HG02678 (cell line): ENCODE data around the gene SIL1.
"Not testable (repeated sequence)": the region's sequence is repeated elsewhere in the genome, so short reads cannot be mapped to it uniquely, and the experiment has no call there.

Source experiments
- ATAC-seq: cut with Tn5 transposase; IDR thresholded peaks from one replicate; pipeline ENCODE4 v1.9.1; 2021; ENCODE audit warnings: mild to moderate bottlenecking, moderate library complexity; ENCODE audit not compliant: unreplicated experiment

SIL1 gene

GRCh38 chr5:139038613-139039305 lies 159.4 kb downstream of the SIL1 start:
- ATAC-seq = no peak

- ATAC-seq = no peak
Measured at GRCh38 chr5:139037732-139038131, 160.4 kb downstream of the SIL1 start.

GRCh38 chr5:139036332-139036731 lies 161.8 kb downstream of the SIL1 start:
- ATAC-seq = not testable (repeated sequence)

- no peak for ATAC-seq
Measured at GRCh38 chr5:139027150-139027549, 171.0 kb downstream of the SIL1 start.

- no peak for ATAC-seq
Measured at GRCh38 chr5:139025651-139026050, 172.5 kb downstream of the SIL1 start.

DNA sequence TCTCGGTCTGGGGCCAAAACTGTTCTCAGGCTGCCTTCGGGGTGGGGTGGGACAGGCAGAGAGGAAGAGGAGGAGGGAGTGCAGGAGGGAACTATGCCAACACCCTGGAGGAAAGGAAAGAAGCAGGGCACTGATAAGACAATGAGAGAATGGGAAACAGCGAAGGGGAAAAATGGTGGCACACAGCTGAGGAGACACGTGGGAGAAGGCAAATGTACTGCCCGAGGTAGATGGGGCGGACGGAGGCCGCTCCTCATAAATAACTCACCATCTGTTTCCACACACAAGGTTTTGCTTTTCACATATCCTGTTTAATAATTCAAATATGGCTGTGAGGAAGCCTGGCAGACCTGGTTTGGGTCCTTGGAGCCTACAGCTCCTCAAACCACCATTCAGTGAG lies 174.9 kb downstream of the SIL1 start:
- no peak for ATAC-seq

DNA sequence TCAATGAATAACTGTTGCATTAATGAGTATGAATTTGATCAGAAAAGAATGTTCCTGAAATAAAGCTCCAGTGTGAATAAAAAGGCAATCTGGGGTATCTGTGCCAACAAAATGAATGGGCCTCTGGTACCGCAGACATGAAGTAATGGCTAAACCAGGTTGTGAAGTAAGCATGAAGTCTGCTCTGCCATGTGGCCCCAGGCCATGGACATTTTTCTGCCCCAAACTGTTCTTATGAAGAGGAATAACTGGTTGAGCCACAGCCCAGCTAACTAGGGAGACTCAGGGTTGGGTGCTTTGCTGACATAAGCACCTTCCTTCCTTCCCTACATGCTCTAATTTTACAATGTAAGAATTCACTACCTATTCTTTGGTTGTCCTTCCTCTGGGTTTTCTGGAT lies 175.6 kb downstream of the SIL1 start:
- no peak for ATAC-seq

- ATAC-seq = no peak
Measured at GRCh38 chr5:139021346-139021745, 176.8 kb downstream of the SIL1 start.

DNA sequence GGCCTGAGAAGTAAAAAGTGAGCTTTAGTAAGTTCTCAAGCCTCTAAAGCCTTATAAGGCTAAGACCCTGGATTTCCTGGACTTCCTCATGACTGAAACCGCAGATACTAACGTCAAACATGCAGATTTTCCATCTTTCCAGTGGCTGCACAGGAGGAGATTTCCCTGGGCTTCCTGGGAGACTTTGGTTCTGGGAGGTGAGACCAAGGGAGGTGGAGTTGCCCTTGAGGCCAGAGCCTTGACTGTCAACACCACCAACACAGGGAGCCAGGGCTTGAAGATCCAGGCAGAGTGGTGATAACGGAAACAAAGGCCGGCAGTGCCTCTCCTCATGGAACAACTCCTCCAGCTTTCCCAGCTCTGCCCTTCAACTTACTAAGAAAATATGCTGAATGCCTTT lies 178.3 kb downstream of the SIL1 start:
- ATAC-seq = no peak

- no peak for ATAC-seq
Measured at GRCh38 chr5:139019211-139019610, 179.0 kb downstream of the SIL1 start.

DNA sequence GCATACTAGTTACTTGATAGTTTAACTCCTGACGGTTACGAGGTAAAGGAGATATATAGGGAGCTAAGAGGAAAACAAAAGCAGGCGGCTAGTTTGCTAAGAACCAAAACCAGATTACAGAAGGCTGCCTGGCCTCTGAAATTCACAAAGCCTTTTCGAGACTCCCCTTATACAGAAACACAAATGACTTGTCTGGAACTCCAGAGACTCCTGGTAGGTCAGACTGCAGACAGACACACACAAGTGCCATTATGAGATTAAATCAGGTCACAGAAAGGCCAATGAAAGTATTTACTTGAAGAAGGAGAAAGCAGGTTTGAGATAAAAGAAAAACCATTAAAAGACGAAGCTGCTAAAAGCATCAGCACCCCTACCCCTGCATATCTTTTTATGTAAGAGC lies 180.5 kb downstream of the SIL1 start:
- ATAC-seq = no peak

GRCh38 chr5:139016186-139016585 lies 182.0 kb downstream of the SIL1 start:
- ATAC-seq = no peak

- no peak for ATAC-seq
Measured at GRCh38 chr5:139014726-139015125, 183.4 kb downstream of the SIL1 start.

GRCh38 chr5:139012176-139012575 lies 186.0 kb downstream of the SIL1 start:
- no peak for ATAC-seq

DNA sequence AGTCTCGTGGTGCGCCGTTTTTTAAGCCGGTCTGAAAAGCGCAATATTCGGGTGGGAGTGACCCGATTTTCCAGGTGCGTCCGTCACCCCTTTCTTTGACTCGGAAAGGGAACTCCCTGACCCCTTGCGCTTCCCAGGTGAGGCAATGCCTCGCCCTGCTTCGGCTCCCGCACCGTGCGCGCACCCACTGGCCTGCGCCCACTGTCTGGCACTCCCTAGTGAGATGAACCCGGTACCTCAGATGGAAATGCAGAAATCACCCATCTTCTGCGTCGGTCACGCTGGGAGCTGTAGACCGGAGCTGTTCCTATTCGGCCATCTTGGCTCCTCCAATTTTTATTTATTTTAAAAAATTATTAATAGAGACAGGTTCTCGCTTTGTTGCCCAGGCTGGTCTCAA lies 187.0 kb downstream of the SIL1 start:
- not testable (repeated sequence) for ATAC-seq

DNA sequence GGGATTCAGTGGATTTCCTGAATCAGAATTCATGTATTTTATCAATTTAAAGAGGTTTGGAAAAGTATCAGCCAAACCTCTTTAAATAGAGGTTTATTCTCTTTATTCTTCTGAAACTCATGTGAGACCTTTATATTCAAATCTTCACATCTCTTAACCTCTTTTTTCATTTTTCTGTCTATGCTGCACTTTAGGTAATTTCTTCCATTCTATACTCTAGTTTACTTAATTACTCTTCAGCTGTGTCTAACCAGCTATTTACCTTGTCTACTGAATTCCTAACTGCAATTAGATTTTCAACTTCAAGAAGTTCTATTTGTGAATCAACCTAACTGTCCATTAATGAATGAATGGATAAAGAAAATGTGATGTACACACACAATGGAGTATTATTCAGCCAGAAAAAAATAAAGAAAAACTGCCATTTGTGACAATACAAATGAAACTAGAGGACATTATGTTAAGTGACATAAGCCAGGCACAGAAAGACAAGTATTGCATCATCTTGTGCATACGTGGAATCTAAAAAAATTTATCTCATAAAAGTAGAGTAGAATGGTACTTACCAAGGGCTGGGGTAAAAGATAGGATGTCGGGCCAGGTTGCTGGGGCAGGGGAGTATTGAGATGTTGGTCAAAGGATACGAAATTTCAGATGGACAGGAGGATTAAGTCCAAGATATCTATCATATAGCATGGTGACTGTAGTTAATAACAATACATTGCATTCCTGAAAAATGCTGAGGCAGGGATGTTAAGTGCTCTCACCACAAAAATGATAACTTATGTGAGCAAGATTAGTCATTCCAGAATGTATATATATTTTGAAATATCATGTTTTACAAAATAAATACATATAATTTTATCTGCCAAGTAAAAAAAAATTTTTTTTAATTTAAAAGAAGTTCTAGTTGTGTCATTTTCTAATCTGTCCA lies 193.5 kb downstream of the SIL1 start:
- ATAC-seq = no peak

DNA sequence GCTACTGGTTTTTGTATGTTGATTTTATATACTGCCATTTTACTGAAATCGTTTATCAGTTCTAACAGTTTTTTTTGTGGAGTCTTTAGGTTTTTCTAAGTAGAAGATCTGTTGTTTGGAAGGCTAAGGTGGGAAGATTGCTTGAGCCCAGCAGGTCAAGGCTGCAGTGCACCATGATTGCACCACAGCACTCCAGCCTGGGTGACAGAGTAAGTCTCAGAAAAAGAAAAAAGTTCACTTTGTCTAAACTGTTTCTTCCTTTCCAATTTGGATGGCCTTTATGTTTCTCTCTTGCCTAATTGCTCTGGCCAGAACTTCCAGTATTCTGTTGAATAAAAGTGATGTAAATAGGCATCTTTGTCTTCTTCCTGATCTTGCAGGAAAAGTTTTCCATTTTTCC lies 198.5 kb downstream of the SIL1 start:
- no peak for ATAC-seq

- ATAC-seq = no peak
Measured at GRCh38 chr5:138998521-138998920, 199.6 kb downstream of the SIL1 start.

GRCh38 chr5:138996120-138996519 lies 202.0 kb downstream of the SIL1 start:
- no peak for ATAC-seq

DNA sequence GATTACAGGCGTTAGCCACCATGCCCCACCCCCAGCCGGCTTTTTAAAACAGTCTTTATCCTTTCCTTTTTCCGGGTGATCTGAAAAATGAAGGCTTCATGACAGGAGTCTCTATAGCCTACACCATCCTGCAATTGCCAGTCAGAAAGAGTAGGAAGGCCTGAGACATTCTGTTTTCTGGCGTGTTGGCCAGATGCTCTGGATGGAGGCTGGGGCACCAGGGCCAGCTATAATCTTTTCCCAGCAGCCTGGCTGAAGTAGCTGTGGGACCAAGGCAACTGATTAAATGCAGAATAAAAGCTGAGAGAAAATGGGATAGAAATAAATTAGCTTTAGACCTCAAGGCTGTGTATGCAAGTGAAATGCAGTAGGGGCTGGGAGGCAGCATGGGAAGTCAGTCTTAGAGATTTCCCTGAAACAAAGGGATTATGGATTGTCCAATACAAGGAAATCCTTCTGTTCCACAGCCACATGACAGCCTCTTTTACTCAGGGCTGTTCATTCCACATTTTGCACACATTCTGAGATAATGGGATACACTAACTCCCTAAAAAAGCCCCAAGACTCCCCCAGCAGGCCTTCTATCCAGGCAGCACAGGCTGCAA lies 207.1 kb downstream of the SIL1 start:
- no peak for ATAC-seq

DNA sequence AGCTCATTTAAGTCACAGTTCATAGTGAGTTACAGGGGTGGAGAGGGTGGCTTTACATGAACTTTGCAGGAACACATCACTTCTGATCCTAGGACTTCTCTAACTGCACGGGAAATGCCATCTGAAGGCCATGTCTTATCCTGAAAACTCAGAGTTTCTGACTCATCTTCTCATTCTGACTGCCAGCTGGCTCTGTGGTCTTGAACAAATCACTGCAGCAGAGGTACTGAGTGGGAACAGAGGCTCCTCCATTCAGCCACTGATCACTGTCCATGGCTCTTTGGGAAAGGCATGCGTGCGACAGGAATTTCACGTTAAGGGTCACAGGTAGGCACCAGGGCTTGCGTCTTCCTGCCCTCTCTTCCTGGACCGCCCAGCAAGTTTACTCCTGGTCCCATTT lies 208.4 kb downstream of the SIL1 start:
- ATAC-seq = no peak
